NCI-H446 (cell line): ENCODE results near the gene SLC26A9.
"Not testable (repeated sequence)": the region's sequence is repeated elsewhere in the genome, so short reads cannot be mapped to it uniquely, and the experiment has no call there.

Experiments
- DNase-seq, 2 experiments: peaks; one replicate each; lab custom pipeline; 2025; lab: John Stamatoyannopoulos, UW

Gene SLC26A9

GRCh38 chr1:205891481-205891880 is 51.8 kb downstream of the SLC26A9 start:
- not testable (repeated sequence) for DNase-seq

GRCh38 chr1:205890631-205891030 is 52.6 kb downstream of the SLC26A9 start:
- not testable (repeated sequence) for DNase-seq

GRCh38 chr1:205889706-205890105 is 53.5 kb downstream of the SLC26A9 start:
- not testable (repeated sequence) for DNase-seq

DNA sequence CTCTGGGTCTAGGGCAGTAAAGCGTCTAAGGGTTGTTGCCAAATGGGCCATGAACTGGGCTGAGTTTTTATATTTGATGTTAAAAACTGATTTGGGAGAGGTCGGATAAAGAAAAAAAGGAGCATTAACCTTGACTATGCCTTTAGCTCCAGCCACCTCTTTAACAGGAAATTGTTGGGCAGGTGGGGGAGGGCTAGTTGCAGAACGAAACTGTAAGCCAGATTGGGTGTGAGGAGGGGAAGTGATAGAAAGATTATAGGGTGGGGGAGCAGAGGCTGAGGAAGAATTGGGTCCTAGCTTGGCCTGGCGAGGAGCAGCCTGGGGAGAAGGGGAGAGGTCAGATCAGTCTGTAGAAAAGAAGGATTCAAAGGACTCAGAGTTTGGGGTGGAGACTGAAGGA is 54.2 kb downstream of the SLC26A9 start:
- DNase-seq, result not testable (repeated sequence)

DNA sequence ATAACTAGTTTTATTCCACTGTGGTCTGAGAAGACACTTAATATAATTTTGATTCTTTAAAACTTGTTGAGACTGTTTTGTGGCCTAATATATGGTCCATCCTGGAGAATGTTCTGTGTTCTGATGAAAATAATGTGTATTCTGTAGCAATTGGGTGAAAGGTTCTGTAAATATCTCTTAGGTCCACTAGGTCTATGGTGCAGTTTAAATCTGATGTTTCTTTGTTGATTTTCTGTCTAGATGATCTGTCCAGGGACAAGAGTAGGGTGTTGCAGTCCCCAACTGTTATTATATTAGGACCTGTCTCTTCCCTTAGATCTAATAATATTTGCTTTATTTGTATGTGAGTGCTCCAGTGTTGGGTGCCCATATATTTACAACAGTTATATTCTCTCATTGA is 59.5 kb downstream of the SLC26A9 start:
- DNase-seq, result no peak

DNA sequence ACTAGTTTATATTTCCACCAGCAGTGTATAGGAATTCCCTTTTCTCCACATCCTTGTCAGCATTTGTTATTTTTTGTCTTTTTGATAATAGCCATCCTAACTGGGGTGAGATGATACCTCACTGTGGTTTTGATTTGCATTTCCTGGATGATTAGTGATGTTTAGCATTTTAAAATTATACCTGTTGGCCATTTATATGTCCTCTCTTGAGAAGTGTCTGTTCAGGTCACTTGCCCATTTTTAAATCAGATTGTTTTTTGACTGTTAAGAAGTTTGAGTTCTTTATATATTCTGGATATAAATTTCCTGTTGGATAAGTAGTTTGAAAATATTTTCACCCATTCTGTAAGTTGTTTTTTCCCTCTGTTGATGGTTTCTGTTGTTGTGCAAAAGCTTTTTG is 62.3 kb downstream of the SLC26A9 start:
- no peak for DNase-seq

DNA sequence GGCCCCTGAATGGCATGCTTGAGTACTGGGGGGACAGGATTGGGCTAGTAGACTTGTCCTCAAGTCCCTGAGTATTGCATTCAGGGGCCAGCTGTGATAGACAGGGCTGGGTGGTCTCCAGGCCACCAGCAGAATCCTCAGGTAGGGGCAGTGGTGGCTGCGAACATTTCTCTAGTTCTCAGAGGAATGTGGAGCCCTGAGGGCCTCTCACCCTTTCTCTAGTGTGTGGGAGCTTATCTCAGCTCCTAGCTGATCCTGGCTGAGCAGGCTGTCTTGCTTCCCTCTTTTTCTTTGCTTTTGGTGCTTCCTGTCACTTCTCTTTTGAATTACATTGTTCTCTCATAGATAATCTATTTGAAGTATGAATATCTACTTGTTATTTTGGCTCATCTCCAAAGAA is 63.3 kb downstream of the SLC26A9 start:
- DNase-seq, result no peak

GRCh38 chr1:205878026-205878425 is 65.2 kb downstream of the SLC26A9 start:
- DNase-seq, result no peak

GRCh38 chr1:205873148-205873547 is 70.1 kb downstream of the SLC26A9 start:
- not testable (repeated sequence) for DNase-seq

DNA sequence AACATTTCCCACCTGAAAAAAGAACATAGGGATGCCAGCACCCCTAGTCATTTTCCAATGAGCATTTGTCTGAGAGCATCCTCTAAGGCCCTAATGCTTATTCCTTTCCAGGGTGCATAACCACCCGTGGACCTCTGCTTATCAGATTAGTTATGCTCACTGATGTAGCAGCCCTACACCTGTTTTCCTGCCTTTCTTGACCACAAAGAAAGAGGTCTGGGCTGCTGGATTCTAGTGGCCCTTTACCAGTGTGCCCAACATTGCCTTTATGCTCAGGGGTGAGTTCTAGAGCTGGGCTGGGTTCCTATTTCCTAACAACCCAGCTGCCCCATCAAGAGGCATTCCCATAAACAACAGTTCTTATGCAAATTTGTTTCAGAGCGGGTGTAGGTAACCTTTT is 73.0 kb downstream of the SLC26A9 start:
- no peak for DNase-seq
